GM12801 (cell line): Measurements from ENCODE around the gene SPEG.

Experiments used
- TF ChIP-seq, protein P1 (sequence below): IDR thresholded peaks from one replicate; pipeline ENCODE4 v1.5.1; 2011; ENCODE audit warnings: control low read depth; ENCODE audit not compliant: insufficient read length; ENCODE audit errors: extremely low read depth

Gene SPEG

DNA sequence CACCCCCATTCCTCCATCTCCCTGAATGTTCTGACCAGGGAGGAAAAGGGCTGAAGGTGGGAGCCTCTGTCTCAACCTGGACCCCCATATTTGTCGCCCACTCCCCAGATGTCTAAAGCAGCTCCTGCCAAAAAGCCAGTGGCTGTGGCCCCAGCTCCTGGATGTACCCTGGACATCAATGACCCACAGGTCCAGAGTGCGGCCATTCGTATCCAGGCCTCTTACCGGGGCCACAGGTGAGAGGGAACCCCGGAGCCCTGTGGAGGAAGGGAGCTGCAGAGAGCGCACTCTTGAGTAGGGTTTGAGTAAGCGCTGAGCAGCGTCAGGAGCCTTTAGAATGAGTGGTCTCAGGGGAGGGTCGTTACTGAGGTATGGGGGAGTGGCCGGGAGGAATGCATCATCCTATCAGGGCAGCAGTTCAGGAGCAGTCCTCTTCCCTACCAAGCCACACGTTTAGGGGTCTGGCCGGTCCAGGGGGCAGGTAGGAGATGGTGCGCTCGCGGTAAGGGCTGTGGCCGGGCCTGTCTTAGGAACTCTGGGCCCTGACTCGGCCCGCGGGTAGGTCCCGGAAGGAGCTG is 61.7 kb downstream of the SPEG start:
- TF ChIP-seq, protein P1, sequence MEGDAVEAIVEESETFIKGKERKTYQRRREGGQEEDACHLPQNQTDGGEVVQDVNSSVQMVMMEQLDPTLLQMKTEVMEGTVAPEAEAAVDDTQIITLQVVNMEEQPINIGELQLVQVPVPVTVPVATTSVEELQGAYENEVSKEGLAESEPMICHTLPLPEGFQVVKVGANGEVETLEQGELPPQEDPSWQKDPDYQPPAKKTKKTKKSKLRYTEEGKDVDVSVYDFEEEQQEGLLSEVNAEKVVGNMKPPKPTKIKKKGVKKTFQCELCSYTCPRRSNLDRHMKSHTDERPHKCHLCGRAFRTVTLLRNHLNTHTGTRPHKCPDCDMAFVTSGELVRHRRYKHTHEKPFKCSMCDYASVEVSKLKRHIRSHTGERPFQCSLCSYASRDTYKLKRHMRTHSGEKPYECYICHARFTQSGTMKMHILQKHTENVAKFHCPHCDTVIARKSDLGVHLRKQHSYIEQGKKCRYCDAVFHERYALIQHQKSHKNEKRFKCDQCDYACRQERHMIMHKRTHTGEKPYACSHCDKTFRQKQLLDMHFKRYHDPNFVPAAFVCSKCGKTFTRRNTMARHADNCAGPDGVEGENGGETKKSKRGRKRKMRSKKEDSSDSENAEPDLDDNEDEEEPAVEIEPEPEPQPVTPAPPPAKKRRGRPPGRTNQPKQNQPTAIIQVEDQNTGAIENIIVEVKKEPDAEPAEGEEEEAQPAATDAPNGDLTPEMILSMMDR, result no peak

DNA sequence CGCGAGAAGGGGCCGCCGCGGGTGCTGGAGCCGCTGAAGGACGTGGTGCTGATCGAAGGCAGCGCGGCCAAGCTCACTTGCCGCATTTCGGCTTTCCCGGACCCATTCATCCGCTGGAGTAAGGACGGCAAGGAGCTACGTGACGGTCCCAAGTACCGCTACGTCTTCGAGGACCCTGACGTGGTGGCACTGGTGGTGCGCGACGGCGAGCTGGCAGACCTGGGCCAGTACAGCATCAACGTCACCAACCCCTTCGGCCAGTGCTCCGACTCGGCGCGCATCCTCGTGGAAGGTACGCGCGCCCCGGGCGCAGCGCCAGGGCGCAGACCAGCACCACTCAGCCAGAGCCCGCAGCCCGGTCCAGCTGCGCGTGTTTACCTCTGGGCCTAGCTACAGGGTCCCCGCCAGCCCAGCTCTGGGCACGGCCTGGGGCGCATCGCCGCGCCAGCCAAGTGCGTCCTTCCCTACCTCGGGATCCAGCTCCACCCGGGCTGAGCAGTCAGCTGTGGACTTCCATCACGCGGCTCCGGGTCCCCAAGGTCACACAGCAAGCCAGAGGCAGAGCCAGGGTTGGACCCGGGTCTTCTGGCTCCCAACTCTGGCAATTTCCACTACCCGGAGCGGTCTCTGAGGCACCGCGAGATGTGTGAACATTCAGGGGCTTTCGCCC is 62.3 kb downstream of the SPEG start:
- TF ChIP-seq, protein P1, result no peak

DNA sequence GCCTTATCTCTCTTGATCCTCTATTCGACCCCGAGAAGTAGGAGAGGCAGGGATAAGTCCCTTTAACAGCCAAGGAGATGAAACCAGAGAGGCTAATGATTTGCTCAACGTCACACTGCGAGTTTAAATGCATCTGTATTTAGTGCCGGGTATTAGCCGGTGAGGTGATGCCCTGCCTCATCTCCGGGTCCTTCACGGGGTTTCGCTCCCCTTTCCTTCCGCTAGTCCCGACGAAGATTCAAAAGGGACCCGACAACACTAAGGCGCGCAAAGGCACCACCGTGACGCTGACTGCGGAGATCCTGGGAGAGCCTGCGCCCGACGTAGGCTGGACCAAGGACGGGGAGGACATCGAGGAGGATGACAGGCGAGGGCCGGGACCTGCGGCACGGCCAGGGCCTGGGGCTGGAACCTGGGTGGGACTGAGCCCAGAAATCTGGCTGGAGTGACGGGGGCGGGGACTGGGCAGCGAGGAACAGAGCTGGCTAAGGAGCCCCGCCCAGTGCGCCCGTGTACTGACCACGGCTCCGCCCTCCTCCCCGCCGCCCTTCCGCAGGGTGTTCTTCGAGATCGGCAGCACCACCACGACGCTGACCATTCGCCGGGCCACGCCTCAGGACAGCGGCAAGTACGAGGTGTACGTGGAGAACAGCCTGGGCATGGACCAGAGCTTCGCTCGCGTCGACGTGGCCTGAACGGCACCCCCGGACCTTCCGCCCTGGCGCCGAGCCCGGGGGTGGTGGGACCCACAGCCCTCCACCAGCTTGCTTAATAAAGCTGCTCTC is 63.0 kb downstream of the SPEG start:
- TF ChIP-seq, protein P1, result no peak

DNA sequence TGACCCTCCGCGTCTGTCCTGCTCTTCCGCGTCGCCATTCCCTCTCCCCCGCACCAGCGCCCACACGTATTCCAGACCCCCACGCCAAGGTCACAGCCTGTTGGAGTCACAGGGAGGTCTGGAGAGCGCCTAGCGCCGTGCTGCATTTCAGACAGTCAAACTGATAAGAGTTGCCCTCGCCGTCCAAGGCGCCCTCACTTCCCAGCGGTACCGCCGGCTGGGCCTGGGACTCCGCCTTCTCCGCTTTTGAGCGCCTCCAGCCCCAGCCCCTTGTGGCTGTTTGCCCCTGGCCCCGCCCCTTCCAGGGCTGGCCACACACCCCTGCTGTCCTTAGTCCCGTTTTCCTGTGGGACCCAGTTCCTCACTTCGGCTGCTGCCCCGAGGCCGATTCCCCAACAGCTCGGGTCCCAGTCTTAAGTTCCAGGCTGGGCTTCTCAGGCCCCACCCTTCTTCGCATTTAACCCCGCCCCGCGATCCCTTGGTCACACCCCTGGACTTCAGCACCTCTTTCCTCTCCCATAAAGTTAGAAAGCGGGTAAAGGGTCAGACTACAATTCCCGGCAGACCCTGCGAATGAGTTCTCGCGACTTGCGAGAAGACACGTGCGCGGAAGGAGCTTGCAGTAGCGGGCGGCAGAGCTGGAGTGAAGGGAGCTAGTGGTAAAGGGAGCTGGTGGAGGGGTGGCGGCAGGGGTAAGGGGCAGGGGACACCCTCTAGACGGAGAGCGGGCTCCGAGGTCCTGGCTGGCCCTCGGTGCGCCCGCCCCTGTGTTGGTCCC is 63.8 kb downstream of the SPEG start, which contains the start of gene GMPPA:
Gene GMPPA, plus strand, starts transcription at position 612 of the 778 bp plus-strand sequence. CDS start 1,085 bp downstream, outside the sequence.
- TF ChIP-seq, protein P1, result no peak

DNA sequence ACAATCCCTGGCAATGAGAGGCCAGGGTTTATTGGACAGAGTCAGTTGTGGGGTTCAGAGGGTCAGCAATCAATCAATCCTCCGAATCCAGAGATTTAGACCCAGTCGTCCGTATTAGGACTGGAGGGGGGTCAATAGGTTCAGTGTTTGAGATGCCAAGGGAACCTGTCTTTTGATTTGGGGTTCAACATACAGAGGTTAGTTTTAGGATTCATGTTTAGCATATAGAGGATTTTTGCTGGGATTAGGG is 64.3 kb downstream of the SPEG start:
- TF ChIP-seq, protein P1, result no peak

DNA sequence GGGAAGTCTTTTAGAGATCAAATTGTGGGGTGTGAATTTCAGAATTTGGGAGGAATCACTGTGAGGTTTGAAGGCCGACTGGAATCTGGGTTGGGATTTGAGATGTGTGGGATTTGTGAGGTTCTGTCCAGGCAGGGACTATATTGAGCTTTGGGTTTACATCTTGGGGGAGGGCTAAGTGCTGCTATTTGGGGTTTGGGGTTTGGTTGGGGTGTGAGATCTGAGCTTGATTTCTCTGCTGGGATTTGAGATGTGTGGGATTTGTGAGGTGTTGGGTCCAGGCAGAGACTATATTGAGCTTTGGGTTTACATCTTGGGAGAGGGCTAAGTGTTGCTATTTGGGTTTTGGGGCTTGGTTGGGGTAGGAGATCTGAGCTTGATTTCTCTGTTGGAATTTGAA is 64.9 kb downstream of the SPEG start:
- TF ChIP-seq, protein P1, result no peak

DNA sequence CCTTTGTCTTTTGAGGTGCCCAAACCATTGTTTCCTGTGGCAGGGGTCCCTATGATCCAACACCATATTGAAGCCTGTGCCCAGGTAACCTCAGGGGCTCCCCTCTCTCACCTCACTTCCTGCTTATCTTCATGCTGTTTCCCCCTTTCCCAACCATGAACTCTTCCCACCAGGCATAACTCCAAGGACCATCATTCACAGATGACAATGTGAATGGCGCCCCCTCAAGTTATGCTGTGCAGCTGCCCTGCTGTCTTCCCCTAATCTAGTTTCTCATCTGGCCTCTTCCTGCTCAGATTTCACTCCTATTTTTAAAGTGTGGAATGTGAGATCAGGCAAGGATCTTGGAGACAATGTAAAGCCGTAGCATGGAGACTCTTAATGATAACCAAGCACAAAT is 65.5 kb downstream of the SPEG start:
- TF ChIP-seq, protein P1, result no peak
